Measurements from ENCODE around the gene DGKG.

GRCh38 chr3:186213946-186214345, 148.1 kb downstream of the DGKG start:
- TF ChIP-seq POLR2A (IDR thresholded peaks at IDR 0.05) (no peak), CTCF (IDR thresholded peaks at IDR 0.05) (no peak), POLR2AphosphoS5 (IDR thresholded peaks at IDR 0.05) (no peak)

All from suprapubic skin (tissue), 4 donors.